Neural progenitor cell (in vitro differentiated cells): ENCODE results near the gene COPS3.

ENCODE experiments used
- EZH2 ChIP-seq: fragments of 200-600 bp; sonication (generic); IDR thresholded peaks from 2 replicates; pipeline ENCODE4 v1.6.1; 2017; ENCODE audit warnings: antibody characterized with exemption, mild to moderate bottlenecking, moderate library complexity
- TF ChIP-seq, protein P1 (sequence below): fragments of 200-600 bp; sonication (generic); IDR thresholded peaks from 2 replicates; pipeline ENCODE4 v1.5.1; 2017; ENCODE audit warnings: antibody characterized with exemption, mild to moderate bottlenecking

GRCh38 chr17:17231621-17232302 is 49.3 kb downstream of the COPS3 start:
- no peak for TF ChIP-seq EZH2
- TF ChIP-seq, protein P1, sequence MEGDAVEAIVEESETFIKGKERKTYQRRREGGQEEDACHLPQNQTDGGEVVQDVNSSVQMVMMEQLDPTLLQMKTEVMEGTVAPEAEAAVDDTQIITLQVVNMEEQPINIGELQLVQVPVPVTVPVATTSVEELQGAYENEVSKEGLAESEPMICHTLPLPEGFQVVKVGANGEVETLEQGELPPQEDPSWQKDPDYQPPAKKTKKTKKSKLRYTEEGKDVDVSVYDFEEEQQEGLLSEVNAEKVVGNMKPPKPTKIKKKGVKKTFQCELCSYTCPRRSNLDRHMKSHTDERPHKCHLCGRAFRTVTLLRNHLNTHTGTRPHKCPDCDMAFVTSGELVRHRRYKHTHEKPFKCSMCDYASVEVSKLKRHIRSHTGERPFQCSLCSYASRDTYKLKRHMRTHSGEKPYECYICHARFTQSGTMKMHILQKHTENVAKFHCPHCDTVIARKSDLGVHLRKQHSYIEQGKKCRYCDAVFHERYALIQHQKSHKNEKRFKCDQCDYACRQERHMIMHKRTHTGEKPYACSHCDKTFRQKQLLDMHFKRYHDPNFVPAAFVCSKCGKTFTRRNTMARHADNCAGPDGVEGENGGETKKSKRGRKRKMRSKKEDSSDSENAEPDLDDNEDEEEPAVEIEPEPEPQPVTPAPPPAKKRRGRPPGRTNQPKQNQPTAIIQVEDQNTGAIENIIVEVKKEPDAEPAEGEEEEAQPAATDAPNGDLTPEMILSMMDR, result no peak
